HepG2 (cell line): ENCODE results near the gene TIMM10. TPM values are rescaled to one million over a fixed set of nuclear protein-coding genes. Genes with fewer than 3 reads are reported as not detected.

Source experiments
- CHD4 ChIP-seq: fragments of 200-600 bp; sonication (generic); IDR thresholded peaks from 2 replicates; pipeline ENCODE4 v1.7.0; 2017; ENCODE audit warnings: mild to moderate bottlenecking, low read length, borderline replicate concordance
- DMAP1 ChIP-seq: IDR thresholded peaks from 2 replicates; pipeline ENCODE4 v1.6.1; 2016
- SIN3A ChIP-seq: IDR thresholded peaks from 2 replicates; pipeline ENCODE4 v1.6.1; 2011; ENCODE audit warnings: low read depth, mild to moderate bottlenecking, control low read depth, low read length, borderline replicate concordance
- SOX13 ChIP-seq, 3 experiments: fragments of 450-650 bp in 1 of 3; sonication (generic) in 1 of 3; formaldehyde crosslinking in 1 of 3; IDR thresholded peaks in 2 of 3; conservative IDR thresholded peaks in 1 of 3; 2 replicates each; pipeline versions ENCODE4 v1.5.0 to v1.6.1; 2016 to 2020; ENCODE audit warnings: antibody characterized with exemption in 1 of 3, mild to moderate bottlenecking in 1 of 3, missing compliant biosample characterization in 1 of 3, missing genetic modification reagents in 1 of 3, moderate library complexity in 1 of 3
- TGIF2 ChIP-seq: IDR thresholded peaks from 2 replicates; pipeline ENCODE4 v1.6.1; 2016; ENCODE audit warnings: control low read depth, missing compliant biosample characterization
- TMF1 ChIP-seq: sonication (generic); formaldehyde crosslinking; IDR thresholded peaks from 2 replicates; pipeline ENCODE4 v1.8.1; 2022; ENCODE audit warnings: low read depth, missing genetic modification reagents
- ZNF614 ChIP-seq: IDR thresholded peaks from 2 replicates; pipeline ENCODE4 v1.6.1; 2018; ENCODE audit warnings: missing biosample characterization, missing genetic modification reagents, inconsistent platforms, borderline replicate concordance
- ZNF709 ChIP-seq: sonication (generic); formaldehyde crosslinking; IDR thresholded peaks from 2 replicates; pipeline ENCODE4 v1.5.0; 2020; ENCODE audit warnings: mild to moderate bottlenecking, missing genetic modification reagents
- ZNF761 ChIP-seq: sonication (generic); formaldehyde crosslinking; conservative IDR thresholded peaks from 2 replicates; pipeline ENCODE4 v1.4.0; 2020; ENCODE audit warnings: mild to moderate bottlenecking, missing genetic modification reagents
- ZNF773 ChIP-seq: sonication (generic); formaldehyde crosslinking; IDR thresholded peaks from 2 replicates; pipeline ENCODE4 v1.4.0; 2020; ENCODE audit warnings: missing genetic modification reagents, borderline replicate concordance
- ZNF775 ChIP-seq: sonication (generic); formaldehyde crosslinking; IDR thresholded peaks from 2 replicates; pipeline ENCODE4 v1.4.0; 2020; ENCODE audit warnings: missing genetic modification reagents, mild to moderate bottlenecking, moderate library complexity, borderline replicate concordance
- ZNF788 ChIP-seq: sonication (generic); formaldehyde crosslinking; IDR thresholded peaks from 2 replicates; pipeline ENCODE4 v1.5.0; 2020; ENCODE audit warnings: mild to moderate bottlenecking, missing genetic modification reagents, borderline replicate concordance
- polyA plus RNA-seq, 8 experiments: library from polyadenylated mRNA; depleted of rRNA in 3 of 8; stranded (reverse) in 7 of 8; unstranded in 1 of 8; fragments of >200 nt; fragmentation: Illumina TruSeq in 4 of 8; extraction: Trizol in 4 of 8; gene quantifications; 2 replicates each; pipeline versions ENCODE4 v1.2.1 to v1.2.3, GENCODE V29; 2011 to 2016; ENCODE audit warnings: low read depth in 4 of 8, missing spikeins in 1 of 8, mixed read lengths in 1 of 8; ENCODE audit not compliant: insufficient read depth in 1 of 8
- total RNA-seq, 5 experiments: library from RNA; depleted of rRNA; stranded (reverse); fragments of >200 nt; fragmentation: Illumina TruSeq; extraction: Trizol; gene quantifications; 2 replicates each; pipeline ENCODE4 v1.2.3, GENCODE V29; 2016; ENCODE audit warnings: low read depth in 1 of 5
- TF ChIP-seq, protein P1 (sequence below): sonication (generic); formaldehyde crosslinking; IDR thresholded peaks from 2 replicates; pipeline ENCODE4 v1.5.0; 2020; ENCODE audit warnings: missing genetic modification reagents, mild to moderate bottlenecking, borderline replicate concordance
- TF ChIP-seq, protein P2 (sequence below): IDR thresholded peaks from 2 replicates; pipeline ENCODE4 v1.4.0; 2020; ENCODE audit warnings: mild to moderate bottlenecking, missing genetic modification reagents
- TF ChIP-seq, protein P3 (sequence below): sonication (generic); formaldehyde crosslinking; IDR thresholded peaks from 2 replicates; pipeline ENCODE4; 2020; ENCODE audit warnings: missing genetic modification reagents, mild to moderate bottlenecking, borderline replicate concordance
- TF ChIP-seq, protein P4 (sequence below): IDR thresholded peaks from 2 replicates; pipeline ENCODE4 v1.6.1; 2016; ENCODE audit warnings: mild to moderate bottlenecking
- TF ChIP-seq, protein P5 (sequence below): IDR thresholded peaks from 2 replicates; pipeline ENCODE4 v1.6.1; 2016; ENCODE audit warnings: missing compliant biosample characterization, missing genetic modification reagents, borderline replicate concordance

The TIMM10 gene
- total and polyA plus RNA-seq, 2 of the 13 experiments (the other 11 are each of a cell fraction or from before 2014, with no cell fraction given) = 67.8 to 82.2 TPM

DNA sequence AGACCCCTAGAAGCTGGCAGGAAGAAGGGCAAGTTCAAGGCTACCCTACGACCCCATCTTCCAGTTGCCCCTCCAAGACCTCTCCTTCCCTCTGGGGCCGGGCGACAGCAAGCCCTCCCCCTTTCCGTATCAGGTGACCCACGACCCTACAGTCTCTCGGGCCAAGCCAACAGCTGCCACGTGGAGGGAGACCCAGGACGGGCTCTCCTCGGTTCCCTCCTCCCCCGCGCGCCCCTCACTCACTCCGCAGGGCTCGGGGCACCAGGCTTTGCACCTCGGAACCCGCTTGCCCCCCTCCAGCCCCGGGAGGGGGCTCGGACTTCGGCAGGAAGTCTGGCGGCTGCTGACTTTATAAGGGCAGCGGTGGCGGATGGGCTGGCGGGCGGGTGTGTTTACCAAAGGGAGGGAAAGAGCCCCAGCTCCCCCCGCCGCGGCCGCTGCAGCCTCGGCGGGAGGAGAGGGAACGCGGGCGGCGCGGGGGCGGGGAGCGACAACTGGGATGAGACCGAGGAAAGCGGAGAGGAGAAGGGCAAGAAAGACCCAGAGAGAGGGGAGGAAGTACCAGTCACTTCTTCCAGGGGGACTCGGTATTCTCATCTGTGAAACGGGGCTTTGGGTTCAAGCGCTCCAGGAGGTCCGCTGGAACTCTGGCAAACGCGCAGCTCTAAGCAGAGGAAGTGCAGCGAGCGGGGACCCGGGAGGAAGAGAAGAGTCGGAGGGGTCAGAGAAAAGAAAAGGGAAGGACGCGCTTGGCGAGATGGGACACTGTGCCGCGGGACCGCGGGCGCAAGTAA is 15.8 kb downstream of the TIMM10 start (continued):
- peak; percentile 41; the same call in 1 of the 2 replicates for TF ChIP-seq ZNF788
- TF ChIP-seq ZNF761 (CRISPR knock-in tag) = no peak
- TF ChIP-seq CHD4 = peak; percentile 83
- TF ChIP-seq, protein P1, sequence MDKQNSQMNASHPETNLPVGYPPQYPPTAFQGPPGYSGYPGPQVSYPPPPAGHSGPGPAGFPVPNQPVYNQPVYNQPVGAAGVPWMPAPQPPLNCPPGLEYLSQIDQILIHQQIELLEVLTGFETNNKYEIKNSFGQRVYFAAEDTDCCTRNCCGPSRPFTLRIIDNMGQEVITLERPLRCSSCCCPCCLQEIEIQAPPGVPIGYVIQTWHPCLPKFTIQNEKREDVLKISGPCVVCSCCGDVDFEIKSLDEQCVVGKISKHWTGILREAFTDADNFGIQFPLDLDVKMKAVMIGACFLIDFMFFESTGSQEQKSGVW (CRISPR knock-in tag) = no peak
- TF ChIP-seq TMF1 (CRISPR knock-in tag) = peak; percentile 30; the same call in 1 of the 2 replicates
- TF ChIP-seq ZNF773 (CRISPR knock-in tag) = no peak
- TF ChIP-seq TGIF2 (CRISPR knock-in tag) = no peak
- TF ChIP-seq, protein P2, sequence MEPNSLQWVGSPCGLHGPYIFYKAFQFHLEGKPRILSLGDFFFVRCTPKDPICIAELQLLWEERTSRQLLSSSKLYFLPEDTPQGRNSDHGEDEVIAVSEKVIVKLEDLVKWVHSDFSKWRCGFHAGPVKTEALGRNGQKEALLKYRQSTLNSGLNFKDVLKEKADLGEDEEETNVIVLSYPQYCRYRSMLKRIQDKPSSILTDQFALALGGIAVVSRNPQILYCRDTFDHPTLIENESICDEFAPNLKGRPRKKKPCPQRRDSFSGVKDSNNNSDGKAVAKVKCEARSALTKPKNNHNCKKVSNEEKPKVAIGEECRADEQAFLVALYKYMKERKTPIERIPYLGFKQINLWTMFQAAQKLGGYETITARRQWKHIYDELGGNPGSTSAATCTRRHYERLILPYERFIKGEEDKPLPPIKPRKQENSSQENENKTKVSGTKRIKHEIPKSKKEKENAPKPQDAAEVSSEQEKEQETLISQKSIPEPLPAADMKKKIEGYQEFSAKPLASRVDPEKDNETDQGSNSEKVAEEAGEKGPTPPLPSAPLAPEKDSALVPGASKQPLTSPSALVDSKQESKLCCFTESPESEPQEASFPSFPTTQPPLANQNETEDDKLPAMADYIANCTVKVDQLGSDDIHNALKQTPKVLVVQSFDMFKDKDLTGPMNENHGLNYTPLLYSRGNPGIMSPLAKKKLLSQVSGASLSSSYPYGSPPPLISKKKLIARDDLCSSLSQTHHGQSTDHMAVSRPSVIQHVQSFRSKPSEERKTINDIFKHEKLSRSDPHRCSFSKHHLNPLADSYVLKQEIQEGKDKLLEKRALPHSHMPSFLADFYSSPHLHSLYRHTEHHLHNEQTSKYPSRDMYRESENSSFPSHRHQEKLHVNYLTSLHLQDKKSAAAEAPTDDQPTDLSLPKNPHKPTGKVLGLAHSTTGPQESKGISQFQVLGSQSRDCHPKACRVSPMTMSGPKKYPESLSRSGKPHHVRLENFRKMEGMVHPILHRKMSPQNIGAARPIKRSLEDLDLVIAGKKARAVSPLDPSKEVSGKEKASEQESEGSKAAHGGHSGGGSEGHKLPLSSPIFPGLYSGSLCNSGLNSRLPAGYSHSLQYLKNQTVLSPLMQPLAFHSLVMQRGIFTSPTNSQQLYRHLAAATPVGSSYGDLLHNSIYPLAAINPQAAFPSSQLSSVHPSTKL = no peak; the same call in 1 of the 2 replicates
- TF ChIP-seq DMAP1 (CRISPR knock-in tag) = peak; percentile 96
- TF ChIP-seq, protein P3, sequence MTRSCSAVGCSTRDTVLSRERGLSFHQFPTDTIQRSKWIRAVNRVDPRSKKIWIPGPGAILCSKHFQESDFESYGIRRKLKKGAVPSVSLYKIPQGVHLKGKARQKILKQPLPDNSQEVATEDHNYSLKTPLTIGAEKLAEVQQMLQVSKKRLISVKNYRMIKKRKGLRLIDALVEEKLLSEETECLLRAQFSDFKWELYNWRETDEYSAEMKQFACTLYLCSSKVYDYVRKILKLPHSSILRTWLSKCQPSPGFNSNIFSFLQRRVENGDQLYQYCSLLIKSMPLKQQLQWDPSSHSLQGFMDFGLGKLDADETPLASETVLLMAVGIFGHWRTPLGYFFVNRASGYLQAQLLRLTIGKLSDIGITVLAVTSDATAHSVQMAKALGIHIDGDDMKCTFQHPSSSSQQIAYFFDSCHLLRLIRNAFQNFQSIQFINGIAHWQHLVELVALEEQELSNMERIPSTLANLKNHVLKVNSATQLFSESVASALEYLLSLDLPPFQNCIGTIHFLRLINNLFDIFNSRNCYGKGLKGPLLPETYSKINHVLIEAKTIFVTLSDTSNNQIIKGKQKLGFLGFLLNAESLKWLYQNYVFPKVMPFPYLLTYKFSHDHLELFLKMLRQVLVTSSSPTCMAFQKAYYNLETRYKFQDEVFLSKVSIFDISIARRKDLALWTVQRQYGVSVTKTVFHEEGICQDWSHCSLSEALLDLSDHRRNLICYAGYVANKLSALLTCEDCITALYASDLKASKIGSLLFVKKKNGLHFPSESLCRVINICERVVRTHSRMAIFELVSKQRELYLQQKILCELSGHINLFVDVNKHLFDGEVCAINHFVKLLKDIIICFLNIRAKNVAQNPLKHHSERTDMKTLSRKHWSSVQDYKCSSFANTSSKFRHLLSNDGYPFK = 0 out of 2 replicates have a peak, but pooled peaks have one; percentile 29
- TF ChIP-seq ZNF614 (CRISPR knock-in tag) = peak; percentile 46; the same call in 1 of the 2 replicates
- 0 out of 2 replicates have a peak, but pooled peaks have one; percentile 65 for TF ChIP-seq SIN3A
- TF ChIP-seq SOX13 (IDR thresholded peaks at IDR 0.05) = no peak
- peak in 1 of 2 experiments; percentile 24; a peak in 1 of 4 replicates for TF ChIP-seq SOX13 (CRISPR knock-in tag; conservative IDR thresholded peaks at IDR 0.05 in 1 of 2, IDR thresholded peaks at IDR 0.05 in 1 of 2)
- TF ChIP-seq, protein P4, sequence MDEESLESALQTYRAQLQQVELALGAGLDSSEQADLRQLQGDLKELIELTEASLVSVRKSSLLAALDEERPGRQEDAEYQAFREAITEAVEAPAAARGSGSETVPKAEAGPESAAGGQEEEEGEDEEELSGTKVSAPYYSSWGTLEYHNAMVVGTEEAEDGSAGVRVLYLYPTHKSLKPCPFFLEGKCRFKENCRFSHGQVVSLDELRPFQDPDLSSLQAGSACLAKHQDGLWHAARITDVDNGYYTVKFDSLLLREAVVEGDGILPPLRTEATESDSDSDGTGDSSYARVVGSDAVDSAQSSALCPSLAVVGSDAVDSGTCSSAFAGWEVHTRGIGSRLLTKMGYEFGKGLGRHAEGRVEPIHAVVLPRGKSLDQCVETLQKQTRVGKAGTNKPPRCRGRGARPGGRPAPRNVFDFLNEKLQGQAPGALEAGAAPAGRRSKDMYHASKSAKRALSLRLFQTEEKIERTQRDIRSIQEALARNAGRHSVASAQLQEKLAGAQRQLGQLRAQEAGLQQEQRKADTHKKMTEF (CRISPR knock-in tag) = peak; percentile 21; the same call in 1 of the 2 replicates
- no peak for TF ChIP-seq ZNF775
- TF ChIP-seq, protein P5, sequence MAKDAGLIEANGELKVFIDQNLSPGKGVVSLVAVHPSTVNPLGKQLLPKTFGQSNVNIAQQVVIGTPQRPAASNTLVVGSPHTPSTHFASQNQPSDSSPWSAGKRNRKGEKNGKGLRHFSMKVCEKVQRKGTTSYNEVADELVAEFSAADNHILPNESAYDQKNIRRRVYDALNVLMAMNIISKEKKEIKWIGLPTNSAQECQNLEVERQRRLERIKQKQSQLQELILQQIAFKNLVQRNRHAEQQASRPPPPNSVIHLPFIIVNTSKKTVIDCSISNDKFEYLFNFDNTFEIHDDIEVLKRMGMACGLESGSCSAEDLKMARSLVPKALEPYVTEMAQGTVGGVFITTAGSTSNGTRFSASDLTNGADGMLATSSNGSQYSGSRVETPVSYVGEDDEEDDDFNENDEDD (CRISPR knock-in tag) = peak; percentile 44; the same call in 1 of the 2 replicates
- TF ChIP-seq ZNF709 (CRISPR knock-in tag) = no peak; the same call in 1 of the 2 replicates
